ENCODE measurements around the gene FNIP2.
"Not testable (repeated sequence)": the region's sequence is repeated elsewhere in the genome, so short reads cannot be mapped to it uniquely, and the experiment has no call there.

FNIP2 gene

DNA sequence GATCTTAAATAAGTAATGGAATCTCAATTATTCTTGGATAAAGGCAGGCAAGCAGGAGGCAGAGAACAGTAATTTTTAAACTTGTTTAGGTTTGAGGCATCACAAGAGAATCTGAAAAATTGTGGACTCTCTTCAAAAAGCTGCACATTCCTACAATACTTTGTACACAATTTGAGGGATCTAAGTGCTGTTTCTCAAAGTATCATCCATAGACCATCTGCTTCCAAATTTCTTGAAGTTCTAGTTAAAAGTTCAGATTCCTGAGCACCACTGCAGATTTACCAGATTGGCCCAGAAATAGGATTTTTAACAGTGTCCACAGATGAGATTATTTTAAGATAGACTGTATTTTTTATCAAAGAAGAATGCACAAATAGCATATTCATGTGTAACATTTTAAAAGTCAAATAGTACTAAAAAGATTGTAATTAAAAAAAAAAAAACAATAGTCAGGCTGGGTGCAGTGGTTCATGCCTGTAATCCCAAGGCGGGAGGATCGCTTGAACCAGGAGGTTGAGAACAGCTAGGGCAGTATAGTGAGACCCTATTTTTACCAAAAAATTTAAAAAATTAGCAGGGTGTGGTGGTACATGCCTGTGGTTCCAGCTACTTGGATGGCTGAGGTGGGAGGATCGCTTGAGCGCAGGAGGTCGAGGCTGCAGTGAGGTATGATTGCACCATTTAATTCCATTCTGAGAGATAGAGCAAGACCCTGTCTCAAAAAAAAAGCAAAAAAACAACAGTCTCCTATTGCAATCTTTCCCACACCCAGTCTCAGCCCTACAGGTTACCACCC, 14.2 kb upstream of the FNIP2 start:
- FAIRE-seq (no peak), DNase-seq (ENCODE audit: insufficient read length, low spot score) (no peak)
- TF ChIP-seq, protein P1, sequence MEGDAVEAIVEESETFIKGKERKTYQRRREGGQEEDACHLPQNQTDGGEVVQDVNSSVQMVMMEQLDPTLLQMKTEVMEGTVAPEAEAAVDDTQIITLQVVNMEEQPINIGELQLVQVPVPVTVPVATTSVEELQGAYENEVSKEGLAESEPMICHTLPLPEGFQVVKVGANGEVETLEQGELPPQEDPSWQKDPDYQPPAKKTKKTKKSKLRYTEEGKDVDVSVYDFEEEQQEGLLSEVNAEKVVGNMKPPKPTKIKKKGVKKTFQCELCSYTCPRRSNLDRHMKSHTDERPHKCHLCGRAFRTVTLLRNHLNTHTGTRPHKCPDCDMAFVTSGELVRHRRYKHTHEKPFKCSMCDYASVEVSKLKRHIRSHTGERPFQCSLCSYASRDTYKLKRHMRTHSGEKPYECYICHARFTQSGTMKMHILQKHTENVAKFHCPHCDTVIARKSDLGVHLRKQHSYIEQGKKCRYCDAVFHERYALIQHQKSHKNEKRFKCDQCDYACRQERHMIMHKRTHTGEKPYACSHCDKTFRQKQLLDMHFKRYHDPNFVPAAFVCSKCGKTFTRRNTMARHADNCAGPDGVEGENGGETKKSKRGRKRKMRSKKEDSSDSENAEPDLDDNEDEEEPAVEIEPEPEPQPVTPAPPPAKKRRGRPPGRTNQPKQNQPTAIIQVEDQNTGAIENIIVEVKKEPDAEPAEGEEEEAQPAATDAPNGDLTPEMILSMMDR (IDR thresholded peaks at IDR 0.05; ENCODE audit: insufficient read depth, missing control alignments) = no peak

DNA sequence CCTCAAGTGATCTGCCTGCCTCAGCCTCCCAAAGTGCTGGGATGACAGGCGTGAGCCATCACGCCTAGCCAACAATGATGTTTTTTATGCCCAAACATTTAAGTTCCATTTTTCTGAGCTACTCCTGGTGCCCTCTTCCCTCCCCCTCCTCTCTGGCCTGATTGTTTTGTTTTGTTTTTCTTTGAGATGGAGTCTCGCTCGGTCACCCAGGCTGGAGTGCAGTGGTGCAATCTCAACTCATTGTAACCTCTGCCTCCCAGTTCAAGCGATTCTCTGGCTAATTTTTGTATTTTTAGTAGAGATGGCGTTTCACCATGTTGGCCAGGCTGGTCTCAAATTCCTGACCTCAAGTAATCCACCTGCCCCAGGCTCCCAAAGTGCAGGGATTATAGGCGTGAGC, 13.0 kb upstream of the FNIP2 start:
- FAIRE-seq; DNase-seq (ENCODE audit: insufficient read length, low spot score): not testable (repeated sequence)

DNA sequence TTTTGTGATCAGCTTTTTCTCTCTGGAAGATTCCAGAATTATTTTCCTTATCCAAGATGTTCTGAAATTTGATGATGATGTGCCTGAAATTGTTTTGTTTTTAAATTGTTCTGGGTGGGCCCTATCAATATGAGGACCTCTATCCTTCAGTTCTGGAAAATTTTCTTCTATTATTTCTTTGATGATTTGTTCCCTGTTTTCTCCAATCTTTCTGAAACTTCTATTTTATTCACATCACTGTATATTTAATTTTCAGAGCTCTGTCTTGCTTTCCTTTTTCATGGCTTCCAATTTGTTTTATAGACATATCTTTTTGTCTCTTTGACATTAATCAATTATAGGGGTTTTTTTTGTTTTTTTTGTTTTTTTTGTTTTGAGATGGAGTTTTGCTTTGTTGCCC, 12.2 kb upstream of the FNIP2 start:
- TF ChIP-seq, protein P1 (IDR thresholded peaks at IDR 0.05; ENCODE audit: insufficient read depth, missing control alignments) = no peak
- DNase-seq (ENCODE audit: insufficient read length, low spot score) = no peak
- FAIRE-seq = no peak

DNA sequence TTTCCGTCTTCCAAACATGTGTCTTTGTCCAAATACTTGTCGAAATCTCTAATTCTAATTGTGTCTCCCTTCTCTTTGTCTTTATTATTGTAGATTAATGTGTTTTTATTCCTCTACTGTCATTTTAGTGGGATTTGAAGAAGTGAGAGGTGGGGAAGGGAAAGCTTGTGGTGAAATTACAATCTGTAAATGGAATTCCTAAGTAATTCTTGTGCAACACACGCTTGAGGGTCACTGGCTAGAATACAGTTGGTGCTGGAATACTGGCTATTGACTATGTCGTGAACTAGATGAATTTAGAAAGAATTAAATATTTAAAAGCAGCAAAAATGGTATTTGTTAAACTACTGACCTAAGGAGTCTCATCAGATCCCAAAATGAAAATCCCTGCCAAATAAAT, 10.7 kb upstream of the FNIP2 start:
- TF ChIP-seq, protein P1 (IDR thresholded peaks at IDR 0.05; ENCODE audit: insufficient read depth, missing control alignments) = no peak
- FAIRE-seq (no peak), DNase-seq (ENCODE audit: insufficient read length, low spot score) (no peak)

DNA sequence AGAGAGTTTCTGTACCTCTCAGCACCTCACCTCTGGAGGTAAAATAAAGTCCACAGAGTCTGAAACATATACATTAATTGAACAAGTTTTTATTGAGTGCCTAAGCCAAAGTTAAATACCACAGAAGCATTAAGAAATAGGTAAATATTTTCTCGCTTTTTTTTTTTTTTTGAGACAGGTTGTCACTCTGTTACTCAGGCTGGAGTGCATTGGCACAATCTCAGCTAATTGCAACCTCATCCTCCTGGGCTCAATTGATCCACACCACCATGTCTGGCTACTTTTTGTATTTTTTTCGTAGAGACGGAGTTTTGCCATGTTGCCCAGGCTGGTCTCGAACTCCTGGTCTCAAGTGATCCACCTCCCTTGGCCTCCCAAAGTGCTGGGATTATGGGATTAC, 10.1 kb upstream of the FNIP2 start:
- FAIRE-seq (no peak), DNase-seq (ENCODE audit: insufficient read length, low spot score) (no peak)
- TF ChIP-seq, protein P1 (IDR thresholded peaks at IDR 0.05; ENCODE audit: insufficient read depth, missing control alignments) = no peak

DNA sequence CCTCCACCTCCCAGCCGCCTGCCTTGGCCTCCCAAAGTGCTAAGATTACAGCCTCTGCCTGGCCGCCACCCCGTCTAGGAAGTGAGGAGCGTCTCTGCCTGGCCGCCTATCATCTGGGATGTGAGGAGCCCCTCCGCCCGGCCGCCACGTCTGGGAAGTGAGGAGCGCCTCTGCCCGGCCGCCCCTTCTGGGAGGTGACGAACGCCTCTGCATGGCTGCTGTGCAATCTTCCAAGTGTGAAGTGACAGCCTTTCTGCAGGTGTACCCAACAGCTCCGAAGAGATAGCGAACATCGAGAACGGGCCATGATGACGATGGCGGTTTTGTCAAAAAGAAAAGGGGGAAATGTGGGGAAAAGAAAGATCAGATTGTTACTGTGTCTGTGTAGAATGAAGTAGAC, 9.3 kb upstream of the FNIP2 start:
- FAIRE-seq; DNase-seq (ENCODE audit: insufficient read length, low spot score): not testable (repeated sequence)

DNA sequence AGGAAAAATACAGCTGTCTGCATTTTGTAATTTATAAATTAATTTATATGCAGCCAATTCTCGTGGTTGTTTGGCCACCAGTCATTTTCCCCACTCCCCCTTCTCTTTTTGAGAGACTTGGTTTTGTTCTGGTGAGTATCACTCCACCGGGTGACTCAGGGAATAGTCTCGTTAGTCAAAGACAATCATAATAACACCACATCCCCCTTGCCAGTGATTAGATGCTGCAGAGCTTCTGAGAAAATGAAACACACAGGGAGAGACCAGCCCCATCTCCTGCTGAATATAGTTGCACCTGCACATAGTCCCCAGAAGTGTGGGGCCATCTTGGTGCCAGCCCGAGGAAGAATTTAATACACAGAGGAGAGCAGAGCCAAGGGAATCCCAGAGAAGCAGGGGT, 8.0 kb upstream of the FNIP2 start:
- no peak for DNase-seq (ENCODE audit: insufficient read length, low spot score)
- TF ChIP-seq, protein P1 (IDR thresholded peaks at IDR 0.05; ENCODE audit: insufficient read depth, missing control alignments) = no peak

DNA sequence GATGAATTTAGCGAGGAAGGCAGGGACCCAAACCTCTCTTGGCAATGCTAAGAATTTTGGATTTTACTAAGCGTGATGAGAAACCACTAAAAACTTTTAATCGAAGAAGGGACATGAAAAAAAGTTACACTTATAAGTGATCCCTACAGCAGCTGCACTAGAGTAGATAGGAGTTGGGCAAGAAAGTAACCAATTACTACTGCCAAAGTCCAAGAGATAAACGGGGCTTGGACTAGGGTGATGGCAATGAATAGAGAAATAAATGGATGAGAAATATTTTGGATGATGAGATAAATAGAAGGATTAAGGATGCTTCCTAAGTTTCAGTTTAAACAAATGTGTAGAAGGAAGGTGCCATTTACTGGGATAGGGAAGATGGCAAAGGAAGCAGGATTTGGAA, 6.3 kb upstream of the FNIP2 start:
- TF ChIP-seq, protein P1 (IDR thresholded peaks at IDR 0.05; ENCODE audit: insufficient read depth, missing control alignments) = no peak
- DNase-seq (ENCODE audit: insufficient read length, low spot score) (no peak), FAIRE-seq (no peak)

More for the DNA sequence above, 8.0 kb upstream of the FNIP2 start:
- FAIRE-seq = no peak

Data from D721Med (cell line).